GM12873 (cell line): ENCODE measurements around the gene SNX14.

Experiments
- TF ChIP-seq, protein P1 (sequence below): IDR thresholded peaks from 2 replicates; pipeline ENCODE4 v1.5.1; 2012; ENCODE audit warnings: low read depth, mild to moderate bottlenecking, moderate library complexity, low read length, control low read depth; ENCODE audit not compliant: insufficient read depth; ENCODE audit errors: missing control alignments

Gene SNX14

DNA sequence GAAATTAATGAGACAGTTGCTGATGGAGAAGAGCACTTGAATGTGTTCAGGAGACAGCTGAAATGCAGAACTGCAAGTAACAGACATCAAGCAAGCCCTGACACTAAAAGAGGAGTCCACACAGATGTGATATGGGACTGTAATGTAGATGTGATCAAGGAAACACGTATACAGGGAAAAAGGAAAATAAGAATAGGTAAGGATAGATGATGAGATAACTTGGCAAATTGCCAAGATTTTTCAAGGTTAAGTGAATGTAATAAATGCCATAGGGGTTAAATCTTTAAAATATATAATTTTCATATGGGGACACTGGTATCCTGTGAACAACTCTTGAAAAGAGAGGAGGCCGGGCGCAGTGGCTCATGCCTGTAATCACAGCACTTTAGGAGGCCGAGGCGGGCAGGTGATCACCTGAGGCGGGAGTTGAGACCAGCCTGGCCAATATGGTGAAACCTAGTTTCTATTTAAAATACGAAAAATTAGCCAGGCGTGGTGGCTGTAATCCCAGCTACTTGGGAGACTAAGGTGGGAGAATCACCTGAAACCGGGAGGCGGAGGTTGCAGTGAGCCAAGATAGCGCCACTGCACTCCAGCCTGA is 7.2 kb upstream of the SNX14 start:
- TF ChIP-seq, protein P1, sequence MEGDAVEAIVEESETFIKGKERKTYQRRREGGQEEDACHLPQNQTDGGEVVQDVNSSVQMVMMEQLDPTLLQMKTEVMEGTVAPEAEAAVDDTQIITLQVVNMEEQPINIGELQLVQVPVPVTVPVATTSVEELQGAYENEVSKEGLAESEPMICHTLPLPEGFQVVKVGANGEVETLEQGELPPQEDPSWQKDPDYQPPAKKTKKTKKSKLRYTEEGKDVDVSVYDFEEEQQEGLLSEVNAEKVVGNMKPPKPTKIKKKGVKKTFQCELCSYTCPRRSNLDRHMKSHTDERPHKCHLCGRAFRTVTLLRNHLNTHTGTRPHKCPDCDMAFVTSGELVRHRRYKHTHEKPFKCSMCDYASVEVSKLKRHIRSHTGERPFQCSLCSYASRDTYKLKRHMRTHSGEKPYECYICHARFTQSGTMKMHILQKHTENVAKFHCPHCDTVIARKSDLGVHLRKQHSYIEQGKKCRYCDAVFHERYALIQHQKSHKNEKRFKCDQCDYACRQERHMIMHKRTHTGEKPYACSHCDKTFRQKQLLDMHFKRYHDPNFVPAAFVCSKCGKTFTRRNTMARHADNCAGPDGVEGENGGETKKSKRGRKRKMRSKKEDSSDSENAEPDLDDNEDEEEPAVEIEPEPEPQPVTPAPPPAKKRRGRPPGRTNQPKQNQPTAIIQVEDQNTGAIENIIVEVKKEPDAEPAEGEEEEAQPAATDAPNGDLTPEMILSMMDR, result no peak

DNA sequence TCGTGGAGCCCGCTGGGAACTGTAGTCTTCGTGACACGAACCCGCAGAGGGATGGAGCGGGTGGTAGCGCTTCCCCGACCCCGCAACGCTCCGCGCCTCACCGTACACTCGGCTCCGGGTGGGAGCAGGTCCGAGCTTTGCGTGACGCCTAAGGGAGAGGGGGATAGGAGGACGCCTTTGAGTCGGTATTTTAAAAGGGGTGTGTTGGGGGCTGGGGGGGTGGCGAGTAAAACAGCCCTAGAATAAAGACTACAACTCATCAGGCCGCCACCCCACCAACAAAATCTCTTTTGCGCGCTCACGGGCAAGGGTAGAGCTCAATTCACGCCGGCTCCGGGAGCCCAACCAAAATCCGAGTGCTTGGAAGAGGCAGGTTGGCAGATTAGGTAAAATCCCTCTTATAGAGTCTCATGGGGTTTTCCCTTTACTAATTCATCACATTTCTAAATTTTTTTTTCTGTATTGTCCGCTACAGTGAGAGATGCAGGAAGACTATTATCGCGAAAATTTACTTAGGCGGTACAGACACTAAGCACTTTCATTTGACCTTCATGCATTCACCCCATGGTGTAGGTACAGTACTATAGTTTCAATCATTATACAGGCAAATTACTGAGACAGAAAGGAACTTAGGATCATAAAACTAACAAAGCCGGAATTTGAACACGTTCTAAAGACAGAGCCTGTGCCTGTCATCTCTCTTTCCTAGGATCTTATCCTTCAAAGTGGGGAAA is 706 bp upstream of the SNX14 start:
- TF ChIP-seq, protein P1, result no peak

DNA sequence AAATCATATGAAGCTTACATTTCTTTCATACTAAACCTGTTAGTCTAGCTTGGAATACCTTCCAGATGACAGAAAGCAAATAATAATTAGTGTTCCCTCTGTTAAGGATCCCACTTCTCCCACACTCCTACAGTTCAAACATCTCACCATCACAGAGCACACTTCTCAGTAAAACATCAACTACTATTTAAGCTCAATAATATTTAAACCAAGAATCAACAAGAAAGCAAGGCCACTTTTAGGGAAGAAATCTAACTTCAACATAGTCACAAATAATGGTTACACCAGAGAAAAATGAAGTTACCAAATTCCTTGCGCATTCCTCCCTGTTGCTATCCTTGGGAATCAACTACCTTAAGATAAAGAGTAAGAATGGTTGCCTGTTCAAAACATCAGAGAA is 1.6 kb downstream of the SNX14 start:
- TF ChIP-seq, protein P1, result no peak

DNA sequence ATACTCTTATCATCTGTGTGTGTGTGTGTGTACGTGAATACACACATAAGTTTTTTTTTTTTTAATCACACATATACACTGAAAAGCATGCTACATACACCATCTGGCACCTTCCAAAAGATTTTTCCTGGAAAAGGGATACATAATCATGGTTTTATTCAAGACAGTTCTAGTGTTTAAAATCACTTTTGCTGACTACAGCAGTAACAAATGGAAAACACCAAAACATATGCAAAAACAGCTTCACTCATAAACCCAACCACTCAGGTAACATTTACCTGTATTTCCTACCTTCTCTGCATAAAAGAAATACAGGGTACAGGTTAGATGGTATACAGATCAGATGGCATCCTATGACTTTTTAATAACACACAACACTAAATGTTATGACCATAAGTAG is 2.5 kb downstream of the SNX14 start:
- TF ChIP-seq, protein P1, result no peak

DNA sequence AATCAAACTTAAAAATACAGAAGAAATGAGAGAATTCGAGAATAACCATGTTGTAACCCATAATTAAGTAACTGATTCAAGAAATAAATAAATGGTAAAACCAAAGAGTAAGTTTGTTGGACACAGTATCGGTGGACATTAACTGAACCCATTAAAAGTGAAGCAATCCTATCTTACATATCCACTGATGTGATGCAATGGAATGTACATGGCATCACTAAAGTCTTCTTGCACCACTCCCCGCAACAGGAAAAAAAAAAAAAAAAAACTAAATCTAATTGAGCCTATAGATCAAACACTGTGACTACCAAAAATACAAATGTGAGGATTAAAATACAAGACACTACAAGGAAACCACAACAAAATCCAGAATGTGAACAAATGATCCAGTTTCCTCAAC is 7.9 kb downstream of the SNX14 start:
- TF ChIP-seq, protein P1, result no peak

DNA sequence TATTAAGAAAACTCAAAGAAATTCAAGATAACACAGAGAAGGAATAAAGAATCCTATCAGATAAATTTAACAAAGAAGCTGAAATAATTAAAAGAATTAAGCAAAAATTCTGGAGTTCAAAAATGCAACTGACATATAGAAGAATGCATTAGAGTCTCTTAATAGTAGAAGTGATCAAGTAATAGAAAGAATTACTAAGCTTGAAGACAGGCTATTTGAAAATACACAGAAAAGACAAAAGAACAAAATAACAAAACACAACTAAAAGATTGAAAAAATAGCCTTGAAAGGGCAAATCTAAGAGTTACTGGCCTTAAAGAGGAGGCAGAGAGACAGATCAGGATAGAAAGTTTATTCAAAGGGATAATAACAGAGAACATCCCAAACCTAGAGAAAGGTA is 12.1 kb downstream of the SNX14 start:
- TF ChIP-seq, protein P1, result no peak

DNA sequence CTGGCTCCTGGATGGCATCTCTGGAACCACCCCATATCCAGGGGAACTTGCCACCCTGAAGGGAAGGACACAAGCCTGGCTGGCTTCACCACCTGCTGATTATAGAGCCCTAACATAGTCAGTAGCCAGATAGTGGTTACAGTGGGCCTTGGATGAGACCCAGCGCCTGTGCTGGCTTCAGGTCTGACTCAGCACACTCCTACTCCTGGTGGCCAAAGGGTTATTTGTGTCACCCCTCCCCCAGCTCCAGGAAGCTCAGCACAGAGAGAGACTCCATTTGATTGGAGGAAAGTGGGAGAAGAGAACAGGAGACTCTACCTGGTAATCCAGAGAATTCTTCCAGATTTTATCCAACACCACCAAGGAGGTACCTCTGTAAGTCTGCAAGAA is 12.8 kb downstream of the SNX14 start:
- TF ChIP-seq, protein P1, result no peak
